ENCODE data around the gene DLX3. TPM values are rescaled to one million over a fixed set of nuclear protein-coding genes. Genes with fewer than 3 reads are reported as not detected.

DLX3 gene
- total and polyA plus RNA-seq, 2 donors, result 0.09 to 1.1 TPM

DNA sequence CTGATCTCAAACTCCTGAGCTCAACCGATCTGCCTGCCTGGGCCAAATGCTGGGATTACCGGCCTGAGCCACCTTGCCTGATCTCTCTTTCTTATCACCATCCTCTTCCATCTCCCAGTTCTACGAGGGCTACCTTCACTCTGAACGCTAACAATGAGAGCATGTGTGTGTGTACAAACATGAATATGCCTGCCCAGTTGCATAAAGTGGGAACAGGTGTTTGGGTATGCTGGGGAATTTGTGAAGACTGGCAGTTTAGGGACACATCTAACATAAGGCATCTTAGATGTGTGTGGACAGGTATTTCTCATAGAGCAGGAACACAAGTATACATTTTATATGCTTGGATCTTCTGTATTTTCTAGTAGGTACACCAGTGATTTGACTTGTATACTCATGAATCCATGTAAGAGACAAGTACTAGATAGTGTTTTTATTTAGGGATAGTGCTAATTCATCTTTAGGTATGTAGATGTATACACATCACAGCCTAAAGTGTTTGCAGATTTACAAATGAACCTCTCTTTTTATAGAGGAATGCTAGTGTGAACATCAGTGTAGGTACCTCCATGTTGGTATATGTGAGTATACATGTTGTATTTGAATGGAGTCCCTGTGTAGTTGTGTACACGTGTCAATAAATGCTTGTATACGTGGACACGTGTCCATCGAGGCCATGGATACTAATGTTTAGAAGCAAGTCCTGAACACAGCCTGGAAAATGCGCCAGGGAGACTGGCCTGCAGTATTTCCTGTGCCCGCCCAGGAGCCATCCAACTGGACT, 27.2 kb downstream of the DLX3 start:
- 21% methylated on average over 10 of the region's 10 CpGs for WGBS
- Histone ChIP-seq H3K9me3 (ENCODE audit: control insufficient read depth in 2 of 2, insufficient read depth in 1 of 2, low read length in 1 of 2) (peaks cover 0 to 19% of the 10 kb centered on the region in 2 donors), H3K4me3 (ENCODE audit: low read length in 2 of 2) (peak overlapping the region in 1 of 2 donors; percentile 55), H3K27ac (ENCODE audit: low read depth in 1 of 2, low read length in 1 of 2) (no peak overlapping the region), H3K36me3 (ENCODE audit: control insufficient read depth in 2 of 2, insufficient read depth in 2 of 2, low read length in 1 of 2) (no peaks in the 10 kb centered on the region), H3K4me1 (ENCODE audit: control insufficient read depth in 2 of 2, insufficient read depth in 2 of 2, low read length in 2 of 2) (peaks cover 8 to 33% of the 10 kb centered on the region in 2 donors), H3K27me3 (ENCODE audit: control insufficient read depth in 2 of 2, insufficient read depth in 1 of 2, low read length in 1 of 2) (peaks cover 95 to 100% of the 10 kb centered on the region in 2 donors)
- DNase-seq (ENCODE audit: low read depth in 6 of 9, low spot score in 9 of 9), result no peak

DNA sequence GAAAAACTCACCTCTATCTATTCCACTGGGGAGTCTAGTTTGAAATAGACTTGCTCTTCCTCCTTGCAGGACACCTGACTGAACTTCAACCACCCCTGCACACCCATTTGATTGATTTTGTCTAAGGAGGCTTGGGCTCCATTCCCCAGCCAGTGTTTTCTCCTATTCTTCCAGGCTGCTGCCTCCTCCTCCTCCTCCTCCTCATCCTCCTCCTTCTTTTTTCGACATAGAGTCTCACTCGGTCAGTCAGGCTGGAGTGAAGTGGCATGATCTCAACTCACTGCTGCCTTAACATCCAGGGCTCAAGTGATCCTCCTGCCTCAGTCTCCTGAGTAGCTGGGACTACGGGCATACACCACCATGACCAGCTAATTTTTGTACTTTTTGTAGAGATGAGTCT, 27.8 kb downstream of the DLX3 start:
- no peak for DNase-seq (ENCODE audit: low read depth in 6 of 9, low spot score in 9 of 9)
- H3K9me3 ChIP-seq (ENCODE audit: control insufficient read depth in 2 of 2, insufficient read depth in 1 of 2, low read length in 1 of 2), result peaks cover 0 to 19% of the 10 kb centered on the region in 2 donors
- H3K4me3 ChIP-seq (ENCODE audit: low read length in 2 of 2), result no peak overlapping the region
- H3K27ac ChIP-seq (ENCODE audit: low read depth in 1 of 2, low read length in 1 of 2), result no peak overlapping the region
- no peaks in the 10 kb centered on the region for H3K36me3 ChIP-seq (ENCODE audit: control insufficient read depth in 2 of 2, insufficient read depth in 2 of 2, low read length in 1 of 2)
- peaks cover 8 to 33% of the 10 kb centered on the region in 2 donors for H3K4me1 ChIP-seq (ENCODE audit: control insufficient read depth in 2 of 2, insufficient read depth in 2 of 2, low read length in 2 of 2)
- peaks cover 95 to 100% of the 10 kb centered on the region in 2 donors for H3K27me3 ChIP-seq (ENCODE audit: control insufficient read depth in 2 of 2, insufficient read depth in 1 of 2, low read length in 1 of 2)
- WGBS, result 27% methylated on average over 3 of the region's 3 CpGs

DNA sequence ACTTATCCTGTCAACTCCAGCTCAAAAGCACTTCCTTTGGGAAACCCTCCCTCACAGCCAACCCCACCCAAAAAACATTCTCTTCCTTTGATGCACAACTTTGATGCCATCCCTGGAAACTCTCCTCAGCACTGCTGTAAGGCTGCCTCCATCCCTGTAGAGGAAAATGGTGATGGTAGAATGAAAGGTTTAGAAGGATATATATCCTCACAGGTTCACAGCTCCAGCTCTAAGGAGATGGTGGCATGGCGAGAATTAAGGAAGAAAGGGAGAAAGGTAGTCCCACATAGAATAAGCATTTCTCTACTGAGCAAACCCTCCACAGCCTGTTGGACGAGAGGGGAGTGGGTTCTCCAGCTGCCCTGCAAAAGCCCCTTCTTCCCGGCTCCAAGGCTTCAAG, 28.3 kb downstream of the DLX3 start:
- H3K27ac ChIP-seq (ENCODE audit: low read depth in 1 of 2, low read length in 1 of 2), result no peak overlapping the region
- 40% methylated on average over 3 of the region's 3 CpGs for WGBS
- H3K9me3 ChIP-seq (ENCODE audit: control insufficient read depth in 2 of 2, insufficient read depth in 1 of 2, low read length in 1 of 2), result peaks cover 0 to 19% of the 10 kb centered on the region in 2 donors
- peaks cover 91 to 99% of the 10 kb centered on the region in 2 donors for H3K27me3 ChIP-seq (ENCODE audit: control insufficient read depth in 2 of 2, insufficient read depth in 1 of 2, low read length in 1 of 2)
- DNase-seq (ENCODE audit: low read depth in 6 of 9, low spot score in 9 of 9), result no peak
- peaks cover 8 to 31% of the 10 kb centered on the region in 2 donors for H3K4me1 ChIP-seq (ENCODE audit: control insufficient read depth in 2 of 2, insufficient read depth in 2 of 2, low read length in 2 of 2)
- H3K36me3 ChIP-seq (ENCODE audit: control insufficient read depth in 2 of 2, insufficient read depth in 2 of 2, low read length in 1 of 2), result no peaks in the 10 kb centered on the region
- H3K4me3 ChIP-seq (ENCODE audit: low read length in 2 of 2), result no peak overlapping the region

DNA sequence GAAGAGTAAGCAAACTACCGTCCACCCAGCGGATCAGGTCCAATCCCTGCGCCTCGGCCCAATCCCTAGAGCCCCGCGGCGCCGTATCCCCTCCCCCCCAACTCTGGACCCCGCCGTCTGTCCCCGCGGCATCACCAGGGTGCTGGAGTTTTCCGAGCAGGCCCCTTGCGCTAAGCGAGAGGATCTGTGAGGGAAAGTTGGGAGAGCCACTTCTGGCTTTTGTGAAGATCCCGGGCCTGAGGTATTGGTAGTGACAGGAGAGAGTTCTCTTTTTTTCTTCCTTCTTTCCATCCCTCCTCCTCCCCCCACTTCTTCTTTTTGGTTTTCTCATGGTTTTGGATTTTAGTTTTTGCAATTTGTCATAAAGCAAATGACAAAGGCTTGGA, 29.5 kb downstream of the DLX3 start:
- Histone ChIP-seq H3K9me3 (ENCODE audit: control insufficient read depth in 2 of 2, insufficient read depth in 1 of 2, low read length in 1 of 2) (peaks cover 0 to 19% of the 10 kb centered on the region in 2 donors), H3K36me3 (ENCODE audit: control insufficient read depth in 2 of 2, insufficient read depth in 2 of 2, low read length in 1 of 2) (no peaks in the 10 kb centered on the region), H3K4me1 (ENCODE audit: control insufficient read depth in 2 of 2, insufficient read depth in 2 of 2, low read length in 2 of 2) (peaks cover 8 to 28% of the 10 kb centered on the region in 2 donors), H3K4me3 (ENCODE audit: low read length in 2 of 2) (no peak overlapping the region), H3K27me3 (ENCODE audit: control insufficient read depth in 2 of 2, insufficient read depth in 1 of 2, low read length in 1 of 2) (peaks cover 81 to 94% of the 10 kb centered on the region in 2 donors), H3K27ac (ENCODE audit: low read depth in 1 of 2, low read length in 1 of 2) (no peak overlapping the region)
- WGBS, result 6% methylated on average over 16 of the region's 16 CpGs
- no peak for DNase-seq (ENCODE audit: low read depth in 6 of 9, low spot score in 9 of 9)

DNA sequence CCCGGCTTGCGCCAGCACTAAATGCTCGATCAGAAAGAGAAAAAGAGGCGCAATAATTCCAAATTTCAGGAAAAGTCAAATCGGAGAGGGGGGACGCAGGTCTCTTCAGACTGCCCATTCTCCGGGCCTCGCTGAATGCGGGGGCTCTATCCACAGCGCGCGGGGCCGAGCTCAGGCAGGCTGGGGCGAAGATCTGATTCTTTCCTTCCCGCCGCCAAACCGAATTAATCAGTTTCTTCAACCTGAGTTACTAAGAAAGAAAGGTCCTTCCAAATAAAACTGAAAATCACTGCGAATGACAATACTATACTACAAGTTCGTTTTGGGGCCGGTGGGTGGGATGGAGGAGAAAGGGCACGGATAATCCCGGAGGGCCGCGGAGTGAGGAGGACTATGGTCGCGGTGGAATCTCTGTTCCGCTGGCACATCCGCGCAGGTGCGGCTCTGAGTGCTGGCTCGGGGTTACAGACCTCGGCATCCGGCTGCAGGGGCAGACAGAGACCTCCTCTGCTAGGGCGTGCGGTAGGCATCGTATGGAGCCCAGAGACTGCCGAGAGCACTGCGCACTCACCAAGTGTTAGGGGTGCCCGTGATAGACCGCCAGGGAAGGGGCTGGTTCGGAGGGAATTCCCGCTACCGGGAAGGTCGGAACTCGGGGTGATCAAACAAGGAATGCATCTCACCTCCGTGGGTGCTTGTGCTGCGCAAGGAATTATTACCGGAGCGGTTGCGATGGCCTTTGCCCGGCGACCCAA, 30.1 kb downstream of the DLX3 start:
- Histone ChIP-seq H3K9me3 (ENCODE audit: control insufficient read depth in 2 of 2, insufficient read depth in 1 of 2, low read length in 1 of 2) (peaks cover 0 to 19% of the 10 kb centered on the region in 2 donors), H3K27ac (ENCODE audit: low read depth in 1 of 2, low read length in 1 of 2) (no peak overlapping the region), H3K4me1 (ENCODE audit: control insufficient read depth in 2 of 2, insufficient read depth in 2 of 2, low read length in 2 of 2) (peaks cover 8 to 25% of the 10 kb centered on the region in 2 donors), H3K36me3 (ENCODE audit: control insufficient read depth in 2 of 2, insufficient read depth in 2 of 2, low read length in 1 of 2) (no peaks in the 10 kb centered on the region), H3K27me3 (ENCODE audit: control insufficient read depth in 2 of 2, insufficient read depth in 1 of 2, low read length in 1 of 2) (peaks cover 77 to 88% of the 10 kb centered on the region in 2 donors), H3K4me3 (ENCODE audit: low read length in 2 of 2) (no peak overlapping the region)
- WGBS, result 7% methylated on average over 52 of the region's 52 CpGs
- DNase-seq (ENCODE audit: low read depth in 6 of 9, low spot score in 9 of 9), result peak in 1 of 9 donors; percentile 13

DNA sequence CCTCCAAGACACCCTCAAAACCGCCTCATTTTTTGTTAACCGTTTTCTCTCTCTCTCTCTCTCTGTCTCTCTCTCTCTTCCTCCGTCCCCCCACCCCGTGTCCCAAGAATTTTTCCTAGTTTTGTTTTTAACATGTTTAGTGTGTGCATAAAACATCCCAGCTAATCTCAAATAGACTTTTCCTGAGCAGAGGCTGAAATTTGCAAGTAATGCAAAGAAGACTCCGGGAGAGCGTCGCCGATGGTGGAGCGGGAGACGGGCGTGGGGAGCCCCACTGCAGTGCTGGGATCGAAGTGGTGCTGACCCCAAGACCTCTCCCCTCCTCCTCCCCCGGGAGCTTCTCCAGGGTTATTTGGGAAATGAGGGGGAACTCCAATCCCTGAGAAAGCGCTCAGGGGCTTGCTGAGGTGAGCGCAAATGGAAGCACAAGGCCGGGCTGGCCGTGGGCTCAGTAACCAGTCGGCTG, 30.7 kb downstream of the DLX3 start:
- no peaks in the 10 kb centered on the region for H3K36me3 ChIP-seq (ENCODE audit: control insufficient read depth in 2 of 2, insufficient read depth in 2 of 2, low read length in 1 of 2)
- peaks cover 7 to 21% of the 10 kb centered on the region in 2 donors for H3K4me1 ChIP-seq (ENCODE audit: control insufficient read depth in 2 of 2, insufficient read depth in 2 of 2, low read length in 2 of 2)
- H3K9me3 ChIP-seq (ENCODE audit: control insufficient read depth in 2 of 2, insufficient read depth in 1 of 2, low read length in 1 of 2), result peaks cover 0 to 17% of the 10 kb centered on the region in 2 donors
- H3K27ac ChIP-seq (ENCODE audit: low read depth in 1 of 2, low read length in 1 of 2), result no peak overlapping the region
- no peak overlapping the region for H3K4me3 ChIP-seq (ENCODE audit: low read length in 2 of 2)
- peaks cover 70 to 84% of the 10 kb centered on the region in 2 donors for H3K27me3 ChIP-seq (ENCODE audit: control insufficient read depth in 2 of 2, insufficient read depth in 1 of 2, low read length in 1 of 2)
- no peak for DNase-seq (ENCODE audit: low read depth in 6 of 9, low spot score in 9 of 9)
- 11% methylated on average over 18 of the region's 18 CpGs for WGBS

DNA sequence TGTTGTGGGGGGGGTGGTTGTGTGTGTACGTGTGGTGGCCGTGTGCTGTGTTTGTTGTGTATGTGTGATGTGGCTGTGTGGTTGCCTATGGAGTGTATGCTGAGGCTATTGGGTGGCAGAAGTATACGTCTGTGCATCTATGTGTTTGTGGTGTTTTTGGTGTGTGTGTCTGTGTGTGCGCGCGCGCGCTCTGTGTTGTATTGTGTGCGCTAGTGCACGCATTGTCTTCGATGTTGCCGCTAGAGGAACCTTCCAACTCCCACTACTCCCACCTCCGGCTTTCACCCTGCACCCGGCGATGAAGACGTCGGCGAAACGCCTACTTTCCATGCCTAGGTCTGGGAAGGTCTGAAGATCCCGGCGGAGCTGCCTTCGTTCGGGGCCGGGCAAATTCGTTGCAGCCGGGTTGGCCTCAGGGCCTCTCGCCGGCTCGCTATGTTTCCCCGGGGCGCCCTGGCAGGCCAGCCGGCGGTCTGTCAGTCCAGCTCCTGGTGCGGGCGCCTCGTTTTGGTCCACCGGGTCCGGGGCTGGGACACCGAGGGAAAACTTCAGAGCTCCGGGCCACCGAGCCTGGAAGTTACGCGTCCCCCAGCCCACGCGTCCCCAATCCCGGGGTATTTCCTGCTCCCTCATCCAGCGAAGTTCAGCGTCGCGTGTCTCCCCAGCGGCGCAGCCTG, 31.3 kb downstream of the DLX3 start:
- H3K4me3 ChIP-seq (ENCODE audit: low read length in 2 of 2), result no peak overlapping the region

DNA sequence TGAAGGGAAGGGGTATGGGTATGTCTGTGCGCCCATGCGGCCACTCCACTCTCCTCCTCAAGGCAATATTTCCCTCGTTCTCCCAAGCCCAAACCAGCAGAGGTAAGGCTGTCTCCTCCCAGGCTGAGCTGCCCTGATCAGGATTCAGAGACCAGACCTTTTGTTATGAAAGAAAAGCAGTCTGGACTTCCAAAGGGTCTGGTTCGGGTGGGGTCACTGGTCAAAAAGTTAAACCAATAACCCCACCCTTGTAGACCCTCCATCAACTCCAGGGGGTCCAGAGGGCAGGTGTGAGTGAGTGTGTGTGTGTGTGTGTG, 31.8 kb downstream of the DLX3 start:
- DNase-seq (ENCODE audit: low read depth in 6 of 9, low spot score in 9 of 9), result no peak
- H3K4me3 ChIP-seq (ENCODE audit: low read length in 2 of 2), result no peak overlapping the region
- peaks cover 65 to 80% of the 10 kb centered on the region in 2 donors for H3K27me3 ChIP-seq (ENCODE audit: control insufficient read depth in 2 of 2, insufficient read depth in 1 of 2, low read length in 1 of 2)
- H3K36me3 ChIP-seq (ENCODE audit: control insufficient read depth in 2 of 2, insufficient read depth in 2 of 2, low read length in 1 of 2), result no peaks in the 10 kb centered on the region
- H3K27ac ChIP-seq (ENCODE audit: low read depth in 1 of 2, low read length in 1 of 2), result no peak overlapping the region
- H3K9me3 ChIP-seq (ENCODE audit: control insufficient read depth in 2 of 2, insufficient read depth in 1 of 2, low read length in 1 of 2), result peaks cover 0 to 9% of the 10 kb centered on the region in 2 donors
- peaks cover 0 to 12% of the 10 kb centered on the region in 2 donors for H3K4me1 ChIP-seq (ENCODE audit: control insufficient read depth in 2 of 2, insufficient read depth in 2 of 2, low read length in 2 of 2)
- WGBS, result 30% methylated on average over 4 of the region's 4 CpGs

More for the DNA sequence above, 31.3 kb downstream of the DLX3 start:
- H3K4me1 ChIP-seq (ENCODE audit: control insufficient read depth in 2 of 2, insufficient read depth in 2 of 2, low read length in 2 of 2), result peaks cover 2 to 15% of the 10 kb centered on the region in 2 donors
- DNase-seq (ENCODE audit: low read depth in 6 of 9, low spot score in 9 of 9), result no peak
- peaks cover 0 to 12% of the 10 kb centered on the region in 2 donors for H3K9me3 ChIP-seq (ENCODE audit: control insufficient read depth in 2 of 2, insufficient read depth in 1 of 2, low read length in 1 of 2)
- H3K36me3 ChIP-seq (ENCODE audit: control insufficient read depth in 2 of 2, insufficient read depth in 2 of 2, low read length in 1 of 2), result no peaks in the 10 kb centered on the region
- H3K27ac ChIP-seq (ENCODE audit: low read depth in 1 of 2, low read length in 1 of 2), result no peak overlapping the region
- peaks cover 69 to 83% of the 10 kb centered on the region in 2 donors for H3K27me3 ChIP-seq (ENCODE audit: control insufficient read depth in 2 of 2, insufficient read depth in 1 of 2, low read length in 1 of 2)
- 9% methylated on average over 52 of the region's 52 CpGs for WGBS
